K562 (cell line): ENCODE data around the gene SRP72. TPM values are rescaled to one million over a fixed set of nuclear protein-coding genes. Genes with fewer than 3 reads are reported as not detected.

Source experiments
- CBFA2T3 ChIP-seq: fragments of 450-650 bp; IDR thresholded peaks from 2 replicates; pipeline ENCODE4 v1.6.1; 2017
- DACH1 ChIP-seq: fragments of 450-650 bp; IDR thresholded peaks from 2 replicates; pipeline ENCODE4 v1.6.1; 2018; ENCODE audit not compliant: partially characterized antibody
- HMGN3 ChIP-seq: IDR thresholded peaks from 2 replicates; pipeline ENCODE4 v1.6.1; 2011; ENCODE audit warnings: borderline replicate concordance, low read depth, mild to moderate bottlenecking, mixed read lengths, low read length; ENCODE audit not compliant: insufficient read length; ENCODE audit errors: extremely low read depth
- MBD2 ChIP-seq: sonication (generic); IDR thresholded peaks from 2 replicates; pipeline ENCODE4 v1.6.1; 2016; ENCODE audit warnings: low read depth, borderline replicate concordance
- MTA3 ChIP-seq: fragments of 450-650 bp; formaldehyde crosslinking; IDR thresholded peaks from 2 replicates; pipeline ENCODE4 v1.6.1; 2017; ENCODE audit warnings: mild to moderate bottlenecking, borderline replicate concordance
- NFIC ChIP-seq: fragments of 450-650 bp; IDR thresholded peaks from 2 replicates; pipeline ENCODE4 v1.6.1; 2017; ENCODE audit warnings: mild to moderate bottlenecking, inconsistent platforms
- POLR2AphosphoS5 ChIP-seq: IDR thresholded peaks from 2 replicates; pipeline ENCODE4 v1.6.1; 2011; ENCODE audit warnings: mild to moderate bottlenecking, low read depth, low read length, moderate library complexity; ENCODE audit not compliant: control insufficient read depth, insufficient read depth
- RNF2 ChIP-seq: sonication (generic); IDR thresholded peaks from 2 replicates; pipeline ENCODE4 v1.6.1; 2016
- SOX6 ChIP-seq: fragments of 450-650 bp; IDR thresholded peaks from 2 replicates; pipeline ENCODE4 v1.6.1; 2014; ENCODE audit warnings: mild to moderate bottlenecking
- ZFX ChIP-seq: sonication (generic); formaldehyde crosslinking; IDR thresholded peaks from 2 replicates; pipeline ENCODE4 v1.8.0; 2022; ENCODE audit warnings: mild to moderate bottlenecking, missing genetic modification reagents, moderate library complexity
- ZNF41 ChIP-seq: fragments of 250-450 bp; sonication (Bioruptor Pico); conservative IDR thresholded peaks from 2 replicates; pipeline ENCODE4 v1.4.0; 2020; ENCODE audit warnings: mild to moderate bottlenecking
- ZNF75A ChIP-seq: fragments of 450-650 bp; formaldehyde crosslinking; IDR thresholded peaks from 2 replicates; pipeline ENCODE4 v1.4.0; 2020; ENCODE audit warnings: mild to moderate bottlenecking
- polyA plus RNA-seq, 8 experiments: library from polyadenylated mRNA; depleted of rRNA in 4 of 8; stranded (reverse) in 5 of 8; unstranded in 3 of 8; fragments of >200 nt; fragmentation: Nextera tagmentation in 2 of 8; fragmentation: Illumina TruSeq in 1 of 8; extraction: Ambion mirVana in 2 of 8; extraction: Trizol in 1 of 8; gene quantifications; 2 replicates each; pipeline versions ENCODE4 v1.2.1 to v1.2.3, GENCODE V29; 2011 to 2014; ENCODE audit warnings: inconsistent platforms in 1 of 8, missing spikeins in 1 of 8
- total RNA-seq, 7 experiments: library from RNA; depleted of rRNA in 6 of 7; stranded (reverse); fragments of >200 nt in 6 of 7; fragmentation: Illumina TruSeq in 2 of 7; extraction: Trizol in 2 of 7; gene quantifications; 2 replicates each; pipeline versions ENCODE4 v1.2.1 to v1.2.3, GENCODE V29; 2011 to 2021; ENCODE audit warnings: low replicate concordance in 1 of 7
- TF ChIP-seq, protein P1 (sequence below): fragments of 250-450 bp; sonication (Bioruptor Pico); IDR thresholded peaks from 2 replicates; pipeline ENCODE4 v1.5.0; 2021; ENCODE audit warnings: mild to moderate bottlenecking, borderline replicate concordance
- TF ChIP-seq, protein P2 (sequence below): sonication (generic); formaldehyde crosslinking; IDR thresholded peaks from 2 replicates; pipeline ENCODE4 v1.5.0; 2020; ENCODE audit warnings: missing genetic modification reagents
- TF ChIP-seq, protein P3 (sequence below): fragments of 450-650 bp; IDR thresholded peaks from 2 replicates; pipeline ENCODE4 v1.6.1; 2016; ENCODE audit warnings: mild to moderate bottlenecking, moderate library complexity

The SRP72 gene
- total and polyA plus RNA-seq, 9 of the 15 experiments (the other 6 are each of a cell fraction or from before 2014, with no cell fraction given), result 124 to 341 (median 202) TPM

DNA sequence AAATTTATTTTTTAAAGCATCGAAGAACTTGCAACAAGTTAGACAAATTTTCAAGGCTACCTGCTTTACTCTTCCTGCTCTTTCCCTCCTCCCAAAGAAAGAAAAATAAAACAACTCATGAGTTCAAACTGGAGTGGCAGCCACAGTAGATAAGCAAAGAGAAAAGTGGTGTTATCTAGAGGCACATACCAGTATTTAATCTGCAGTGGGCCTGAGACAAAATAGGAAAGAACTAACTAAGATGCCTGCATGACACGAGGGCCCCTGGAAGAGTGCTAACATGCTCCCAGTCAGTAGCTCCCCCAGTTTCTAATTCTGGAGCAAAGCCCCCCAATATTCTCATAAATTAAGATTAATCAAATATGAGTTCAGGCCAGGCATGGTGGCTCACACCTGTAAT is 46.1 kb downstream of the SRP72 start (continued):
- TF ChIP-seq, protein P1, sequence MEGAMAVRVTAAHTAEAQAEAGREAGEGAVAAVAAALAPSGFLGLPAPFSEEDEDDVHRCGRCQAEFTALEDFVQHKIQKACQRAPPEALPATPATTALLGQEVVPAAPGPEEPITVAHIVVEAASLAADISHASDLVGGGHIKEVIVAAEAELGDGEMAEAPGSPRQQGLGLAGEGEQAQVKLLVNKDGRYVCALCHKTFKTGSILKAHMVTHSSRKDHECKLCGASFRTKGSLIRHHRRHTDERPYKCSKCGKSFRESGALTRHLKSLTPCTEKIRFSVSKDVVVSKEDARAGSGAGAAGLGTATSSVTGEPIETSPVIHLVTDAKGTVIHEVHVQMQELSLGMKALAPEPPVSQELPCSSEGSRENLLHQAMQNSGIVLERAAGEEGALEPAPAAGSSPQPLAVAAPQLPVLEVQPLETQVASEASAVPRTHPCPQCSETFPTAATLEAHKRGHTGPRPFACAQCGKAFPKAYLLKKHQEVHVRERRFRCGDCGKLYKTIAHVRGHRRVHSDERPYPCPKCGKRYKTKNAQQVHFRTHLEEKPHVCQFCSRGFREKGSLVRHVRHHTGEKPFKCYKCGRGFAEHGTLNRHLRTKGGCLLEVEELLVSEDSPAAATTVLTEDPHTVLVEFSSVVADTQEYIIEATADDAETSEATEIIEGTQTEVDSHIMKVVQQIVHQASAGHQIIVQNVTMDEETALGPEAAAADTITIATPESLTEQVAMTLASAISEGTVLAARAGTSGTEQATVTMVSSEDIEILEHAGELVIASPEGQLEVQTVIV (CRISPR knock-in tag), result no peak
- TF ChIP-seq ZNF75A (CRISPR knock-in tag) (no peak), ZFX (CRISPR knock-in tag) (no peak), MTA3 (peak; percentile 52; the same call in 1 of the 2 replicates), HMGN3 (no peak), DACH1 (no peak), SOX6 (peak; percentile 71), CBFA2T3 (peak; percentile 89), MBD2 (0 out of 2 replicates have a peak, but pooled peaks have one; percentile 37), RNF2 (no peak), ZNF41 (no peak), POLR2AphosphoS5 (peak; percentile 45), NFIC (peak; percentile 48)
- TF ChIP-seq, protein P2, sequence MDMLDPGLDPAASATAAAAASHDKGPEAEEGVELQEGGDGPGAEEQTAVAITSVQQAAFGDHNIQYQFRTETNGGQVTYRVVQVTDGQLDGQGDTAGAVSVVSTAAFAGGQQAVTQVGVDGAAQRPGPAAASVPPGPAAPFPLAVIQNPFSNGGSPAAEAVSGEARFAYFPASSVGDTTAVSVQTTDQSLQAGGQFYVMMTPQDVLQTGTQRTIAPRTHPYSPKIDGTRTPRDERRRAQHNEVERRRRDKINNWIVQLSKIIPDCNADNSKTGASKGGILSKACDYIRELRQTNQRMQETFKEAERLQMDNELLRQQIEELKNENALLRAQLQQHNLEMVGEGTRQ, result no peak
- TF ChIP-seq, protein P3, sequence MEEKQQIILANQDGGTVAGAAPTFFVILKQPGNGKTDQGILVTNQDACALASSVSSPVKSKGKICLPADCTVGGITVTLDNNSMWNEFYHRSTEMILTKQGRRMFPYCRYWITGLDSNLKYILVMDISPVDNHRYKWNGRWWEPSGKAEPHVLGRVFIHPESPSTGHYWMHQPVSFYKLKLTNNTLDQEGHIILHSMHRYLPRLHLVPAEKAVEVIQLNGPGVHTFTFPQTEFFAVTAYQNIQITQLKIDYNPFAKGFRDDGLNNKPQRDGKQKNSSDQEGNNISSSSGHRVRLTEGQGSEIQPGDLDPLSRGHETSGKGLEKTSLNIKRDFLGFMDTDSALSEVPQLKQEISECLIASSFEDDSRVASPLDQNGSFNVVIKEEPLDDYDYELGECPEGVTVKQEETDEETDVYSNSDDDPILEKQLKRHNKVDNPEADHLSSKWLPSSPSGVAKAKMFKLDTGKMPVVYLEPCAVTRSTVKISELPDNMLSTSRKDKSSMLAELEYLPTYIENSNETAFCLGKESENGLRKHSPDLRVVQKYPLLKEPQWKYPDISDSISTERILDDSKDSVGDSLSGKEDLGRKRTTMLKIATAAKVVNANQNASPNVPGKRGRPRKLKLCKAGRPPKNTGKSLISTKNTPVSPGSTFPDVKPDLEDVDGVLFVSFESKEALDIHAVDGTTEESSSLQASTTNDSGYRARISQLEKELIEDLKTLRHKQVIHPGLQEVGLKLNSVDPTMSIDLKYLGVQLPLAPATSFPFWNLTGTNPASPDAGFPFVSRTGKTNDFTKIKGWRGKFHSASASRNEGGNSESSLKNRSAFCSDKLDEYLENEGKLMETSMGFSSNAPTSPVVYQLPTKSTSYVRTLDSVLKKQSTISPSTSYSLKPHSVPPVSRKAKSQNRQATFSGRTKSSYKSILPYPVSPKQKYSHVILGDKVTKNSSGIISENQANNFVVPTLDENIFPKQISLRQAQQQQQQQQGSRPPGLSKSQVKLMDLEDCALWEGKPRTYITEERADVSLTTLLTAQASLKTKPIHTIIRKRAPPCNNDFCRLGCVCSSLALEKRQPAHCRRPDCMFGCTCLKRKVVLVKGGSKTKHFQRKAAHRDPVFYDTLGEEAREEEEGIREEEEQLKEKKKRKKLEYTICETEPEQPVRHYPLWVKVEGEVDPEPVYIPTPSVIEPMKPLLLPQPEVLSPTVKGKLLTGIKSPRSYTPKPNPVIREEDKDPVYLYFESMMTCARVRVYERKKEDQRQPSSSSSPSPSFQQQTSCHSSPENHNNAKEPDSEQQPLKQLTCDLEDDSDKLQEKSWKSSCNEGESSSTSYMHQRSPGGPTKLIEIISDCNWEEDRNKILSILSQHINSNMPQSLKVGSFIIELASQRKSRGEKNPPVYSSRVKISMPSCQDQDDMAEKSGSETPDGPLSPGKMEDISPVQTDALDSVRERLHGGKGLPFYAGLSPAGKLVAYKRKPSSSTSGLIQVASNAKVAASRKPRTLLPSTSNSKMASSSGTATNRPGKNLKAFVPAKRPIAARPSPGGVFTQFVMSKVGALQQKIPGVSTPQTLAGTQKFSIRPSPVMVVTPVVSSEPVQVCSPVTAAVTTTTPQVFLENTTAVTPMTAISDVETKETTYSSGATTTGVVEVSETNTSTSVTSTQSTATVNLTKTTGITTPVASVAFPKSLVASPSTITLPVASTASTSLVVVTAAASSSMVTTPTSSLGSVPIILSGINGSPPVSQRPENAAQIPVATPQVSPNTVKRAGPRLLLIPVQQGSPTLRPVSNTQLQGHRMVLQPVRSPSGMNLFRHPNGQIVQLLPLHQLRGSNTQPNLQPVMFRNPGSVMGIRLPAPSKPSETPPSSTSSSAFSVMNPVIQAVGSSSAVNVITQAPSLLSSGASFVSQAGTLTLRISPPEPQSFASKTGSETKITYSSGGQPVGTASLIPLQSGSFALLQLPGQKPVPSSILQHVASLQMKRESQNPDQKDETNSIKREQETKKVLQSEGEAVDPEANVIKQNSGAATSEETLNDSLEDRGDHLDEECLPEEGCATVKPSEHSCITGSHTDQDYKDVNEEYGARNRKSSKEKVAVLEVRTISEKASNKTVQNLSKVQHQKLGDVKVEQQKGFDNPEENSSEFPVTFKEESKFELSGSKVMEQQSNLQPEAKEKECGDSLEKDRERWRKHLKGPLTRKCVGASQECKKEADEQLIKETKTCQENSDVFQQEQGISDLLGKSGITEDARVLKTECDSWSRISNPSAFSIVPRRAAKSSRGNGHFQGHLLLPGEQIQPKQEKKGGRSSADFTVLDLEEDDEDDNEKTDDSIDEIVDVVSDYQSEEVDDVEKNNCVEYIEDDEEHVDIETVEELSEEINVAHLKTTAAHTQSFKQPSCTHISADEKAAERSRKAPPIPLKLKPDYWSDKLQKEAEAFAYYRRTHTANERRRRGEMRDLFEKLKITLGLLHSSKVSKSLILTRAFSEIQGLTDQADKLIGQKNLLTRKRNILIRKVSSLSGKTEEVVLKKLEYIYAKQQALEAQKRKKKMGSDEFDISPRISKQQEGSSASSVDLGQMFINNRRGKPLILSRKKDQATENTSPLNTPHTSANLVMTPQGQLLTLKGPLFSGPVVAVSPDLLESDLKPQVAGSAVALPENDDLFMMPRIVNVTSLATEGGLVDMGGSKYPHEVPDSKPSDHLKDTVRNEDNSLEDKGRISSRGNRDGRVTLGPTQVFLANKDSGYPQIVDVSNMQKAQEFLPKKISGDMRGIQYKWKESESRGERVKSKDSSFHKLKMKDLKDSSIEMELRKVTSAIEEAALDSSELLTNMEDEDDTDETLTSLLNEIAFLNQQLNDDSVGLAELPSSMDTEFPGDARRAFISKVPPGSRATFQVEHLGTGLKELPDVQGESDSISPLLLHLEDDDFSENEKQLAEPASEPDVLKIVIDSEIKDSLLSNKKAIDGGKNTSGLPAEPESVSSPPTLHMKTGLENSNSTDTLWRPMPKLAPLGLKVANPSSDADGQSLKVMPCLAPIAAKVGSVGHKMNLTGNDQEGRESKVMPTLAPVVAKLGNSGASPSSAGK, result peak; percentile 49
